ENCODE data around the gene SOX18.

GRCh38 chr20:64084685-64085152 is 35.3 kb upstream of the SOX18 start:
- no peak for TF ChIP-seq CTCF (IDR thresholded peaks at IDR 0.05)
- no peak for TF ChIP-seq ZFX (IDR thresholded peaks at IDR 0.05; ENCODE audit: borderline replicate concordance)

Measured in 22Rv1 (cell line).